ENCODE results near the gene ZNF487. TPM values are rescaled to one million over a fixed set of nuclear protein-coding genes. Genes with fewer than 3 reads are reported as not detected.

ZNF487 gene
- 2.6 and 3.9 TPM in 2 replicates for total RNA-seq

DNA sequence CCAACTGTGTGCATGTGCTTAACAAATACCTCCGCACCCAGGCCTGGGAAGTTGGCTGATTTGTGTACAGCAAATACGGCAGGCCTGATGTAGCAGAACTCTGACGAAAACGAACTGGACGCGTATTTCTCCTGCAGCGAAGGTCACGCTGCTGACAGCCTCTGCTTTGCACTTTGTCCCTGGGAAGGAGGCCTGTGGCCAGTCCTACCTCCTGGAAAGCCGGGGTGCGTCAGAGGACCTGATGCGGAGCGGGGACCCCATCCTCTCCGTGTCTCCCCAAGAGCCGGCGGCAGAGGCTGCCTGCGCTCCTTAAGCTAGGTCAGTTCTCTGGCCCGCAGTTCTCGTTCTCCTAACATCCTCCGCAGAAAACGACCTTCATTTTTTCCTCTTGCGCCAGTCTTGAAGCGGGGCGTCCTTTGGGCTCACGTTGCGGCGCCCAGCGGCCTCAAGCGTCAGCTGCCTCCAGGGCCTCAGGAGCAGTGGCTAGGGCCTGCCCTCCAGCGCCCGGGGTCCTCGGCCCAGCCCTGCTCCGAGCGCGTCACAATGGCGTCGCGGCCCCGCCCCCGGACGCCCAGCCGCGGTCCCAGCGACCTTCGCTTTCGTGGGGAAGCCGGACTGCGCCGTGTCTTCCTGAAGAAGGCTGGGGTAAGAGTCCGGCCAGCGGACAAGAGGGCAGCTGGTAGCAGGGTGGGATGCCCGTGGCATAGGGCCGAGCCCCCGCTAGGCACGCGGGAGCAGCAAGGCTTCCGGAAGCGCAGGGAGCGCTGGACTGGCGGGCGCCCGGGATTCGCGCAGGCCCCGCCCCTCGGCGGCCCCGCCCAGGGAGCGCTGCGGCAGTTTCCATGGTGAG lies at the start of gene ZNF487:
Gene ZNF487 (plus strand): TSS at position 821 of the 850 bp plus-strand sequence. CDS start 38,703 bp downstream, outside the sequence.

GRCh38 chr10:43408710-43409384 lies 28.1 kb upstream of the ZNF487 start, which contains the start of gene HNRNPF:
Gene HNRNPF (minus strand): TSS chr10:43409186. CDS start chr10:43387884, 21,302 bp downstream.

Small RNAs within 50 kb of the gene (small RNA-seq; reads per million reads assigned to genes)
- 0.10 reads per million for gene RNU7-193P (ENCODE audit: low replicate concordance)
- gene SNORD3J (ENCODE audit: low replicate concordance): not detected

Other genes with a start within 250 kb of the ZNF487 start
- under 0.01 and 0.44 TPM in 2 replicates for gene RASGEF1A, start 170.0 kb upstream of the ZNF487 start, total RNA-seq
- not detected in 2 replicates for gene FXYD4, start 65.5 kb upstream of the ZNF487 start, total RNA-seq
- gene HNRNPF, start 27.9 kb upstream of the ZNF487 start, total RNA-seq: 152 and 216 TPM in 2 replicates
- gene ZNF239, start 137.5 kb downstream of the ZNF487 start, total RNA-seq: 4.4 and 6.0 TPM in 2 replicates
- 1.1 and 2.6 TPM in 2 replicates for gene ZNF485, start 169.3 kb downstream of the ZNF487 start, total RNA-seq
- 18.8 and 22.2 TPM in 2 replicates for gene ZNF32, start 211.8 kb downstream of the ZNF487 start, total RNA-seq